ENCODE data around the gene GALR3.

GALR3 gene

DNA sequence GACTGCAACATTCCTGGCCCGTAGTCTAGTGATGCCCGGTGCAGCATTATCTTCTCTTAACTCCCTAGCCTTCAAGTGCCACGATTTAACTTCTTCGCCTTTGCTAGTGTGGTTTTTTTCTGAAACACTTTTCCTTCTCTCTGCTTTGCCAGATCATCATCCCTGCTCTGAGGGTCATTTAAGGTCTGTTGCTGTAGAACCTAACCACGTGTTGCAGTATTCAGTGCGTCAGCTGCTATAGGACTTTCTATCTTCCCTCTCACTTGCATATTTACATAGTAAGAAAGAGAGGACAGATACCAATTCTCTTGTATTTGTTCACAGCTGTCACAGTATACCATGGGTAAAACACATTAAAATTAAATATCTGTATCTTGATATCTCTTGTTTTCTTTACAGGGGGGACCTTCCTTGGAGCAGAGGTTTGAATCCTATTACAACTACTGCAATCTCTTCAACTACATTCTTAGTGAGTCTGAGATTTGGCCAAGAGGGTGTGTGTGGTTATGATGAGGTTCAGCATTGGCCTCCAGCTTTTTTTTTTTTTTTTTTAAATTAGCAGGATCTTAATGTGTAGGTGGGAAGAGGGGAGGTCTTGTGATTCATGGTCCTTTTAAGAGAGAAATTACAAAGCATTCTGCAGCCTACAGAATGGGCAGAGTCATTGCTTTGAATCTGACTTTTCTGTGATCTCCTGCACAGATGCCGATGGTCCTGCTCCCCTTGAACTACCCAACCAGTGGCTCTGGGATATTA lies 39.6 kb downstream of the GALR3 start:
- Histone ChIP-seq H3K27me3 (replicated peaks; ENCODE audit: control insufficient read depth, insufficient read depth, low read length) (no peaks in the 10 kb centered on the region), H3K36me3 (ENCODE audit: control insufficient read depth, insufficient read depth, low read length) (peaks cover 35% of the 10 kb centered on the region), H3K4me3 (replicated peaks; ENCODE audit: low read depth, low read length) (no peak overlapping the region)
- DNase-seq (ENCODE audit: extremely low read depth, insufficient read length), result no peak
- TF ChIP-seq CTCF (IDR thresholded peaks at IDR 0.05; ENCODE audit: insufficient read depth, low read length, poor library complexity, severe bottlenecking), result no peak

DNA sequence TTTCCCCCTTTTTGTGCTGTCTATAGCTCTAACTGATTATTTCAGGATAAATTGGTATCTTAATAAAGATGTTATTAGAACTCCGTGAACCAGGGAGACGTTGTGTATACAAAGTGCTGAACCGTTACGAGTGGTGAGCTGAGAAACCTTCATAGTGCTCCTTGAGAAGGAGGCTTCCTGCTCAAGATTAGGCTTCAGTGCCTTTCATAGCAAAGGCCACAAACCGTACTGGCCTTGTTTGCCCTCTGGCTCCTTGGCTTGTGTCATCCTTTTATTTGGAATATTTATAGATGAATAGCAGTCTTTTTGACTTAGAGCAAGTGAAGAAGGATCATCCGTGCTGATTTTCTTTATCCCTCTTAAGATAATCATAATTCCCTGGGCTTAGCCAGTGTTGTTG lies 42.3 kb downstream of the GALR3 start:
- Histone ChIP-seq H3K27me3 (replicated peaks; ENCODE audit: control insufficient read depth, insufficient read depth, low read length) (no peaks in the 10 kb centered on the region), H3K4me3 (replicated peaks; ENCODE audit: low read depth, low read length) (no peak overlapping the region), H3K36me3 (ENCODE audit: control insufficient read depth, insufficient read depth, low read length) (peaks cover 41% of the 10 kb centered on the region)
- TF ChIP-seq CTCF (IDR thresholded peaks at IDR 0.05; ENCODE audit: insufficient read depth, low read length, poor library complexity, severe bottlenecking), result no peak
- DNase-seq (ENCODE audit: extremely low read depth, insufficient read length), result no peak

- TF ChIP-seq CTCF (IDR thresholded peaks at IDR 0.05; ENCODE audit: insufficient read depth, low read length, poor library complexity, severe bottlenecking), result no peak
- Histone ChIP-seq H3K4me3 (replicated peaks; ENCODE audit: low read depth, low read length) (no peak overlapping the region), H3K27me3 (replicated peaks; ENCODE audit: control insufficient read depth, insufficient read depth, low read length) (no peaks in the 10 kb centered on the region), H3K36me3 (ENCODE audit: control insufficient read depth, insufficient read depth, low read length) (peaks cover 32% of the 10 kb centered on the region)
- no peak for DNase-seq (ENCODE audit: extremely low read depth, insufficient read length)
Measured at GRCh38 chr22:37870273-37870672, 47.1 kb downstream of the GALR3 start.

Data from GM06990 (cell line).